Measurements from ENCODE around the gene GSK3A.

DNA sequence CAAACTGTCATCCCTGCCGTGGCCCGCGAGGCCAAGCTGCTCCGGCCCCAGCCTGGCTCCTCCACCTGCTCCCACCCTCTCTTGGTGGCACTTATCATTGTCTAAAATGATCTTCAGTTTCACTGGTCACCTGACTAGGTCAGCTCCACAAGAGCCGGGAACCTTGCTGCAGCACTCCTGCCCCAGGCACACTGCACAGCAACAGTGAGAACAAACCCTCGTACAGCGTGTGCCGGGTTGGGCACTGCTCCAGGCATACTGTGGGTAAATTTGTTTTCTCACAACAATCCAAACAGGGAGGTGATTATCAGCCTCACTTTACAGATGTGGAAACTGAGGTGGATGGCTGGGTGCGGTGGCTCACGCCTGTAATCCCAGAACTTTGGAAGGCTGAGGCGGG is 33.8 kb downstream of the GSK3A start:
- TF ChIP-seq BHLHE40 (IDR thresholded peaks at IDR 0.05; ENCODE audit: low read depth, low read length) (no peak), POLR2A (IDR thresholded peaks at IDR 0.05; ENCODE audit: low read depth, low read length) (no peak), NFE2L2 (IDR thresholded peaks at IDR 0.05; ENCODE audit: low read depth, low read length) (no peak), SMC3 (IDR thresholded peaks at IDR 0.05; ENCODE audit: low read depth, low read length) (no peak), RAD21 (IDR thresholded peaks at IDR 0.05; ENCODE audit: low read length) (no peak), RFX5 (IDR thresholded peaks at IDR 0.05; ENCODE audit: low read depth, low read length) (no peak), CEBPB (IDR thresholded peaks at IDR 0.05; ENCODE audit: low read depth, low read length) (no peak), MAZ (IDR thresholded peaks at IDR 0.05; ENCODE audit: borderline replicate concordance, low read depth, low read length) (no peak), MXI1 (IDR thresholded peaks at IDR 0.05; ENCODE audit: borderline replicate concordance, low read depth, low read length) (no peak), FOS (IDR thresholded peaks at IDR 0.05; ENCODE audit: low read depth, low read length) (no peak), RCOR1 (IDR thresholded peaks at IDR 0.05; ENCODE audit: insufficient replicate concordance, low read length) (no peak), CHD1 (IDR thresholded peaks at IDR 0.05; ENCODE audit: low read depth, low read length) (no peak)
- TF ChIP-seq, protein P1, sequence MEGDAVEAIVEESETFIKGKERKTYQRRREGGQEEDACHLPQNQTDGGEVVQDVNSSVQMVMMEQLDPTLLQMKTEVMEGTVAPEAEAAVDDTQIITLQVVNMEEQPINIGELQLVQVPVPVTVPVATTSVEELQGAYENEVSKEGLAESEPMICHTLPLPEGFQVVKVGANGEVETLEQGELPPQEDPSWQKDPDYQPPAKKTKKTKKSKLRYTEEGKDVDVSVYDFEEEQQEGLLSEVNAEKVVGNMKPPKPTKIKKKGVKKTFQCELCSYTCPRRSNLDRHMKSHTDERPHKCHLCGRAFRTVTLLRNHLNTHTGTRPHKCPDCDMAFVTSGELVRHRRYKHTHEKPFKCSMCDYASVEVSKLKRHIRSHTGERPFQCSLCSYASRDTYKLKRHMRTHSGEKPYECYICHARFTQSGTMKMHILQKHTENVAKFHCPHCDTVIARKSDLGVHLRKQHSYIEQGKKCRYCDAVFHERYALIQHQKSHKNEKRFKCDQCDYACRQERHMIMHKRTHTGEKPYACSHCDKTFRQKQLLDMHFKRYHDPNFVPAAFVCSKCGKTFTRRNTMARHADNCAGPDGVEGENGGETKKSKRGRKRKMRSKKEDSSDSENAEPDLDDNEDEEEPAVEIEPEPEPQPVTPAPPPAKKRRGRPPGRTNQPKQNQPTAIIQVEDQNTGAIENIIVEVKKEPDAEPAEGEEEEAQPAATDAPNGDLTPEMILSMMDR (conservative IDR thresholded peaks at IDR 0.05; ENCODE audit: low read depth, low read length): no peak
- TF ChIP-seq, protein P2, sequence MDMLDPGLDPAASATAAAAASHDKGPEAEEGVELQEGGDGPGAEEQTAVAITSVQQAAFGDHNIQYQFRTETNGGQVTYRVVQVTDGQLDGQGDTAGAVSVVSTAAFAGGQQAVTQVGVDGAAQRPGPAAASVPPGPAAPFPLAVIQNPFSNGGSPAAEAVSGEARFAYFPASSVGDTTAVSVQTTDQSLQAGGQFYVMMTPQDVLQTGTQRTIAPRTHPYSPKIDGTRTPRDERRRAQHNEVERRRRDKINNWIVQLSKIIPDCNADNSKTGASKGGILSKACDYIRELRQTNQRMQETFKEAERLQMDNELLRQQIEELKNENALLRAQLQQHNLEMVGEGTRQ (IDR thresholded peaks at IDR 0.05; ENCODE audit: low read depth, low read length): no peak

Data from IMR-90 (cell line).